ENCODE results near the gene MEGF6. TPM values are rescaled to one million over a fixed set of nuclear protein-coding genes. Genes with fewer than 3 reads are reported as not detected.

MEGF6 gene
- polyA plus RNA-seq, 1 donor (not counting 4 experiments of a cell fraction or from before 2014, with no cell fraction given) = 0.24 TPM

DNA sequence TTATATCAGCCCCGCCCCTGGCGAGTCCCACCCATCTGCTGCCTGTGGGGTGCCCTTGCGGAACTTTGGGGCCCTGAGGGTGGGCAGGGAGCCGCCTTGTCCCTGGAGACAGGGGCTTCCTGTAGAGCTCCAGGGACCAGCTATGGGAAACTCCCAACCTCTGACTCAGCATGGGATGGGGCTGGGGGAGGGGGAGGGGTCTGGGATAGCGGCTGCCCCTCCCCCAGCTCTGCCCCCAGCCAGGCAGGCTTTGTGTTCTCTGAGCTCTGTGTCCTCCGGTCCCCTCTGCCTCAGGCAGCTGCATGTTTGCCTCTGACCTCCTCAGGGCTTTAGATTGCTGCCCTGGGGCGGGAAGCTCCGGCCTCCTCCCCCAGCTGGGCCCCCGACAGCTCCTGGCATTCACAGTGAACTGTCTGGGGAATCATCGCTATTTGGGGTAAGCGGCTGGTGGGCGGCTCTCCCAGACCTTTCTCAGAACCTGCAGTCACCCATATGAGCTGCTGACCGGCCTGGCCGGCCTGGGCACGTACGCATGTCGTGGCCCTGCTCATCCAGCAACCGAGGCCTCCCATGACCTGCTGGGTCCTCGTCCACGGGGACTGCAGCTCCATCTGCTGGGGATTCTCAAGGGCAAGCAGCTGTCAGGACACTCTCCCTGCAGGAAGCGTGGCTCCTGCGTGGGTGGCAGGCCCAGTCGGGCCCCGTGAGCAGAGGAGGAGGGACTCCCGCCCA is 139.8 kb downstream of the MEGF6 start:
- peak overlapping the region; percentile 32 for H3K4me2 ChIP-seq (ENCODE audit: control insufficient read depth, extremely low read depth, insufficient read depth, low read depth, low read length)
- peaks cover 0 to 11% of the 10 kb centered on the region in 2 experiments for H3K36me3 ChIP-seq (ENCODE audit: control insufficient read depth in 2 of 2, extremely low read depth in 1 of 2, insufficient read depth in 2 of 2, low read length in 2 of 2)
- peaks cover 62% of the 10 kb centered on the region for H3K4me1 ChIP-seq (ENCODE audit: control insufficient read depth, extremely low read depth, insufficient read depth, low read length)
- H3K9me1 ChIP-seq (ENCODE audit: control insufficient read depth, extremely low read depth, insufficient read depth, low read length) = no peaks in the 10 kb centered on the region
- H3K9me3 ChIP-seq (ENCODE audit: control insufficient read depth, low read depth, low read length) = no peaks in the 10 kb centered on the region
- H3K27ac ChIP-seq (ENCODE audit: control insufficient read depth, insufficient read depth, low read length) = peak overlapping the region; percentile 14
- no peak overlapping the region for H2AFZ ChIP-seq (ENCODE audit: control insufficient read depth, low read length)
- no peak for FAIRE-seq
- no peak overlapping the region for H3K4me3 ChIP-seq (ENCODE audit: control insufficient read depth in 2 of 3, extremely low read depth in 1 of 3, insufficient read depth in 2 of 3, low read depth in 1 of 3, low read length in 3 of 3)
- no peaks in the 10 kb centered on the region for H3K79me2 ChIP-seq (ENCODE audit: control insufficient read depth, insufficient read depth, low read length)
- H3K27me3 ChIP-seq (ENCODE audit: control insufficient read depth, extremely low read depth, insufficient read depth, low read length) = no peaks in the 10 kb centered on the region
- dilution Hi-C loops (cut with MboI; ENCODE audit: extremely low pct_ligation_motif_present, low sequenced_read_pairs) = no loop called here
- no peak for TF ChIP-seq EZH2 (IDR thresholded peaks at IDR 0.05; ENCODE audit: low read length)
- TF ChIP-seq, protein P1, sequence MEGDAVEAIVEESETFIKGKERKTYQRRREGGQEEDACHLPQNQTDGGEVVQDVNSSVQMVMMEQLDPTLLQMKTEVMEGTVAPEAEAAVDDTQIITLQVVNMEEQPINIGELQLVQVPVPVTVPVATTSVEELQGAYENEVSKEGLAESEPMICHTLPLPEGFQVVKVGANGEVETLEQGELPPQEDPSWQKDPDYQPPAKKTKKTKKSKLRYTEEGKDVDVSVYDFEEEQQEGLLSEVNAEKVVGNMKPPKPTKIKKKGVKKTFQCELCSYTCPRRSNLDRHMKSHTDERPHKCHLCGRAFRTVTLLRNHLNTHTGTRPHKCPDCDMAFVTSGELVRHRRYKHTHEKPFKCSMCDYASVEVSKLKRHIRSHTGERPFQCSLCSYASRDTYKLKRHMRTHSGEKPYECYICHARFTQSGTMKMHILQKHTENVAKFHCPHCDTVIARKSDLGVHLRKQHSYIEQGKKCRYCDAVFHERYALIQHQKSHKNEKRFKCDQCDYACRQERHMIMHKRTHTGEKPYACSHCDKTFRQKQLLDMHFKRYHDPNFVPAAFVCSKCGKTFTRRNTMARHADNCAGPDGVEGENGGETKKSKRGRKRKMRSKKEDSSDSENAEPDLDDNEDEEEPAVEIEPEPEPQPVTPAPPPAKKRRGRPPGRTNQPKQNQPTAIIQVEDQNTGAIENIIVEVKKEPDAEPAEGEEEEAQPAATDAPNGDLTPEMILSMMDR (optimal IDR thresholded peaks at IDR 0.05 in 1 of 3, IDR thresholded peaks at IDR 0.05 in 1 of 3, conservative IDR thresholded peaks at IDR 0.05 in 1 of 3; ENCODE audit: extremely low read depth in 1 of 3, insufficient read depth in 2 of 3, low read length in 3 of 3) = peak in 2 of 3 experiments; percentile 36 to 55
- peaks cover 4% of the 10 kb centered on the region for H4K20me1 ChIP-seq (ENCODE audit: control insufficient read depth, extremely low read depth, insufficient read depth, low read length)
- no peak for DNase-seq (ENCODE audit: low read depth, low spot score)
- peak overlapping the region; percentile 47 for H3K9ac ChIP-seq (ENCODE audit: control insufficient read depth, extremely low read depth, insufficient read depth, low read length)

DNA sequence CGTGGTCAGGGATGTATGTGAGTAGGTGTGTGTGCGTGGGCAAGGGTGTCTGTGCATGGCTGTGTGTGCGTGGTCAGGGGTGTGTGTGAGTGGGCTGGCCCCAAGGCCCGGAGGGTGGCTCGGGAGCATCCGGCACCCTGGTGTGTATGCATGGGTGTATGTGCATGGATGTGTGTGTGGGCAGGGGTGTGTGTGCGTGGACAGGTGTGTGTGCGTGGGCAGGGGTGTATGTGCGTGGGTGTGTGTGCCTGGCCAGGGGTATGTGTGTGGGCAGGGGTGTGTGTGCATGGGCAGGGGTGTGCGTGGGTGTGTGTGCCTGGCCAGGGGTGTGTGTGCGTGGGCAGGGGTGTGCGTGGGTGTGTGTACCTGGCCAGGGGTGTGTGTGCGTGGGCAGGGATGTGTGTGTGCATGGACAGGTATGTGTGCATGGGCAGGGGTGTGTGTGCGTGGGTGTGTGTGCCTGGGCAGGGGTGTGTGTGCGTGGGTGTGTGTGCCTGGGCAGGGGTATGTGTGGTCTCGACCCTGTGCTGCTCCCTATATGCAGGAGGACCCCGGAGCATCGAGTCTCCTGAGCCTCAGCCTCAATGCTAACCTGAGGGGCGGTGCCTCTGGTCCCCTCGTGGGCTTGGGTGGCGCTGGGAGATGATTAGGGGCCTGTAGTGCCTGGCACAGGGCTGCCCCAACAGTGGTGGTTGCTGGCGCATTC is 140.5 kb downstream of the MEGF6 start:
- dilution Hi-C loops (cut with MboI; ENCODE audit: extremely low pct_ligation_motif_present, low sequenced_read_pairs) = no loop called here
- Histone ChIP-seq H3K9ac (ENCODE audit: control insufficient read depth, extremely low read depth, insufficient read depth, low read length) (peak overlapping the region; percentile 47), H3K4me3 (ENCODE audit: control insufficient read depth in 2 of 3, extremely low read depth in 1 of 3, insufficient read depth in 2 of 3, low read depth in 1 of 3, low read length in 3 of 3) (no peak overlapping the region), H2AFZ (ENCODE audit: control insufficient read depth, low read length) (no peak overlapping the region), H3K27me3 (ENCODE audit: control insufficient read depth, extremely low read depth, insufficient read depth, low read length) (no peaks in the 10 kb centered on the region), H3K79me2 (ENCODE audit: control insufficient read depth, insufficient read depth, low read length) (no peaks in the 10 kb centered on the region), H4K20me1 (ENCODE audit: control insufficient read depth, extremely low read depth, insufficient read depth, low read length) (peaks cover 4% of the 10 kb centered on the region), H3K4me2 (ENCODE audit: control insufficient read depth, extremely low read depth, insufficient read depth, low read depth, low read length) (peak overlapping the region; percentile 32), H3K9me3 (ENCODE audit: control insufficient read depth, low read depth, low read length) (no peaks in the 10 kb centered on the region), H3K4me1 (ENCODE audit: control insufficient read depth, extremely low read depth, insufficient read depth, low read length) (peaks cover 68% of the 10 kb centered on the region), H3K36me3 (ENCODE audit: control insufficient read depth in 2 of 2, extremely low read depth in 1 of 2, insufficient read depth in 2 of 2, low read length in 2 of 2) (peaks cover 0 to 4% of the 10 kb centered on the region in 2 experiments), H3K27ac (ENCODE audit: control insufficient read depth, insufficient read depth, low read length) (peak overlapping the region; percentile 20), H3K9me1 (ENCODE audit: control insufficient read depth, extremely low read depth, insufficient read depth, low read length) (no peaks in the 10 kb centered on the region)
- DNase-seq (ENCODE audit: low read depth, low spot score) = no peak
- no peak for TF ChIP-seq EZH2 (IDR thresholded peaks at IDR 0.05; ENCODE audit: low read length)
- TF ChIP-seq, protein P1 (optimal IDR thresholded peaks at IDR 0.05 in 1 of 3, IDR thresholded peaks at IDR 0.05 in 1 of 3, conservative IDR thresholded peaks at IDR 0.05 in 1 of 3; ENCODE audit: extremely low read depth in 1 of 3, insufficient read depth in 2 of 3, low read length in 3 of 3) = no peak
- FAIRE-seq = no peak
